Sigmoid colon (tissue), 4 donors: ENCODE measurements around the gene GYPA.

ENCODE experiments used
- CTCF ChIP-seq, 4 experiments: fragments of 450-650 bp in 3 of 4; fragments of 200-600 bp in 1 of 4; IDR thresholded peaks; one replicate each; pipeline ENCODE4 v1.5.1; 2016 to 2019; ENCODE audit warnings: antibody characterized with exemption in 4 of 4, mild to moderate bottlenecking in 3 of 4, moderate library complexity in 2 of 4
- EP300 ChIP-seq, 4 donors: sonication (generic); formaldehyde crosslinking; IDR thresholded peaks; one replicate each; pipeline ENCODE4 v1.6.1; 2017; ENCODE audit warnings: antibody characterized with exemption in 4 of 4
- POLR2AphosphoS5 ChIP-seq, 4 donors: sonication (generic); formaldehyde crosslinking; IDR thresholded peaks; one replicate each; pipeline ENCODE4 v1.6.1; 2017; ENCODE audit warnings: antibody characterized with exemption in 4 of 4

- TF ChIP-seq POLR2AphosphoS5 (IDR thresholded peaks at IDR 0.05) (no peak), EP300 (IDR thresholded peaks at IDR 0.05) (no peak), CTCF (IDR thresholded peaks at IDR 0.05) (no peak)
These were observed 49.8 kb downstream of the GYPA start for GRCh38 chr4:144090744-144091143.
